Measurements from ENCODE around the gene DYSF. TPM values are rescaled to one million over a fixed set of nuclear protein-coding genes. Genes with fewer than 3 reads are reported as not detected.
A peak's percentile ranks its signal among the peaks of the same experiment; 100 is the strongest.

The DYSF gene
- total and polyA plus RNA-seq, 3 donors from 2014 or later, result 6.8 to 10.9 (median 8.9) TPM

- no peak overlapping the region for H3K27ac ChIP-seq
- H3K4me1 ChIP-seq, result no peaks in the 10 kb centered on the region
- H3K9me3 ChIP-seq, result no peaks in the 10 kb centered on the region
- no peaks in the 10 kb centered on the region for H3K27me3 ChIP-seq
- intact Hi-C loops (cut with DNase I; ENCODE audit: low total_unique reads), result loop anchor here (10.0 kb wide), 1 partner anchor 191 kb away; no protein-coding TSS in a partner anchor
- 68 to 78% methylated on average over 9 of the region's 9 CpGs for WGBS, 2 donors
- no peak for DNase-seq
- H3K36me3 ChIP-seq (ENCODE audit: low read depth, missing control alignments), result no peaks in the 10 kb centered on the region
- TF ChIP-seq POLR2A (IDR thresholded peaks at IDR 0.05) (no peak), CTCF (IDR thresholded peaks at IDR 0.05) (no peak)
- H3K4me3 ChIP-seq, result no peak overlapping the region
These were observed 150.7 kb downstream of the DYSF start for GRCh38 chr2:71603851-71604725.

- no peaks in the 10 kb centered on the region for H3K9me3 ChIP-seq
- H3K36me3 ChIP-seq (ENCODE audit: low read depth, missing control alignments), result no peaks in the 10 kb centered on the region
- WGBS, 2 donors, result 72 to 87% methylated on average over 3 to 4 of the region's 4 CpGs
- no peak overlapping the region for H3K27ac ChIP-seq
- no peak for DNase-seq
- H3K4me1 ChIP-seq, result no peaks in the 10 kb centered on the region
- no peak overlapping the region for H3K4me3 ChIP-seq
- no peak for TF ChIP-seq POLR2A (IDR thresholded peaks at IDR 0.05)
- TF ChIP-seq CTCF (IDR thresholded peaks at IDR 0.05), result no peak
- no peaks in the 10 kb centered on the region for H3K27me3 ChIP-seq
- intact Hi-C loops (cut with DNase I; ENCODE audit: low total_unique reads), result loop anchor here (10.0 kb wide), 1 partner anchor 190 kb away; no protein-coding TSS in a partner anchor
These were observed 151.4 kb downstream of the DYSF start for GRCh38 chr2:71604726-71605120.

GRCh38 chr2:71605173-71605641 is 151.8 kb downstream of the DYSF start:
- intact Hi-C loops (cut with DNase I; ENCODE audit: low total_unique reads), result loop anchor here (10.0 kb wide), 1 partner anchor 190 kb away; no protein-coding TSS in a partner anchor
- Histone ChIP-seq H3K27ac (no peak overlapping the region), H3K27me3 (no peaks in the 10 kb centered on the region), H3K4me1 (no peaks in the 10 kb centered on the region), H3K9me3 (no peaks in the 10 kb centered on the region), H3K4me3 (no peak overlapping the region), H3K36me3 (ENCODE audit: low read depth, missing control alignments) (no peaks in the 10 kb centered on the region)
- DNase-seq, result no peak
- no peak for TF ChIP-seq CTCF (IDR thresholded peaks at IDR 0.05)
- TF ChIP-seq POLR2A (IDR thresholded peaks at IDR 0.05), result no peak
- WGBS, 2 donors, result 69 to 73% methylated on average over 9 of the region's 9 CpGs

- peak; percentile 24 for DNase-seq
- Histone ChIP-seq H3K27me3 (no peaks in the 10 kb centered on the region), H3K36me3 (ENCODE audit: low read depth, missing control alignments) (no peaks in the 10 kb centered on the region), H3K4me1 (no peaks in the 10 kb centered on the region), H3K4me3 (no peak overlapping the region), H3K9me3 (no peaks in the 10 kb centered on the region), H3K27ac (no peak overlapping the region)
- intact Hi-C loops (cut with DNase I; ENCODE audit: low total_unique reads), result loop anchor here (10.0 kb wide), 1 partner anchor 189 kb away; no protein-coding TSS in a partner anchor
- no peak for TF ChIP-seq POLR2A (IDR thresholded peaks at IDR 0.05)
- TF ChIP-seq CTCF (IDR thresholded peaks at IDR 0.05), result no peak
- whole genome bisulfite sequencing, 2 donors, result 72 to 76% methylated on average over 4 to 7 of the region's 7 CpGs
These were observed 152.4 kb downstream of the DYSF start for GRCh38 chr2:71605781-71606241.
